GM19463 (cell line): ENCODE measurements around the gene THSD7B.
A peak's percentile ranks its signal among the peaks of the same experiment; 100 is the strongest.

Source experiments
- ATAC-seq: cut with Tn5 transposase; IDR thresholded peaks from one replicate; pipeline ENCODE4 v1.9.1; 2021; ENCODE audit warnings: mild to moderate bottlenecking, moderate library complexity; ENCODE audit not compliant: unreplicated experiment

THSD7B gene

GRCh38 chr2:137138263-137138662 is 372.9 kb downstream of the THSD7B start:
- peak; percentile 47 for ATAC-seq

GRCh38 chr2:137151731-137152130 is 386.4 kb downstream of the THSD7B start:
- no peak for ATAC-seq

- ATAC-seq, result no peak
These were observed 389.6 kb downstream of the THSD7B start for GRCh38 chr2:137154946-137155345.

- no peak for ATAC-seq
These were observed 390.2 kb downstream of the THSD7B start for GRCh38 chr2:137155356-137156104.

GRCh38 chr2:137156221-137156844 is 391.0 kb downstream of the THSD7B start:
- ATAC-seq, result no peak

- ATAC-seq, result no peak
These were observed 392.5 kb downstream of the THSD7B start for GRCh38 chr2:137157851-137158250.

- no peak for ATAC-seq
These were observed 395.9 kb downstream of the THSD7B start for GRCh38 chr2:137161250-137161649.

- no peak for ATAC-seq
These were observed 400.6 kb downstream of the THSD7B start for GRCh38 chr2:137165968-137166367.

GRCh38 chr2:137167651-137168050 is 402.3 kb downstream of the THSD7B start:
- ATAC-seq, result no peak

- no peak for ATAC-seq
These were observed 403.2 kb downstream of the THSD7B start for GRCh38 chr2:137168552-137168951.

GRCh38 chr2:137172162-137172561 is 406.8 kb downstream of the THSD7B start:
- ATAC-seq, result no peak

GRCh38 chr2:137173463-137173862 is 408.1 kb downstream of the THSD7B start:
- ATAC-seq, result peak; percentile 97

- ATAC-seq, result no peak
These were observed 409.9 kb downstream of the THSD7B start for GRCh38 chr2:137175246-137175645.

- ATAC-seq, result peak; percentile 78
These were observed 413.6 kb downstream of the THSD7B start for GRCh38 chr2:137178951-137179377.

GRCh38 chr2:137179542-137179941 is 414.2 kb downstream of the THSD7B start:
- ATAC-seq, result no peak

GRCh38 chr2:137180012-137180411 is 414.7 kb downstream of the THSD7B start:
- ATAC-seq, result no peak

- no peak for ATAC-seq
These were observed 416.0 kb downstream of the THSD7B start for GRCh38 chr2:137181370-137181769.

- ATAC-seq, result no peak
These were observed 416.7 kb downstream of the THSD7B start for GRCh38 chr2:137182071-137182470.

GRCh38 chr2:137183206-137183898 is 418.0 kb downstream of the THSD7B start:
- ATAC-seq, result no peak

GRCh38 chr2:137185378-137186078 is 420.2 kb downstream of the THSD7B start:
- peak; percentile 56 for ATAC-seq

GRCh38 chr2:137187216-137187615 is 421.9 kb downstream of the THSD7B start:
- ATAC-seq, result no peak
